AG04450 (cell line): ENCODE measurements around the gene RPAP2. TPM values are rescaled to one million over a fixed set of nuclear protein-coding genes. Genes with fewer than 3 reads are reported as not detected.
"Not testable (repeated sequence)": the region's sequence is repeated elsewhere in the genome, so short reads cannot be mapped to it uniquely, and the experiment has no call there.

ENCODE experiments used
- CTCF ChIA-PET: fragments of 300-600, 350-600 bp; formaldehyde crosslinking; extraction: SDS; loops from one replicate; lab custom pipeline; 2022; ENCODE audit warnings: antibody characterized with exemption, inconsistent platforms; lab: Charles Lee
- POLR2A ChIA-PET: fragments of 350-600 bp; formaldehyde crosslinking; extraction: SDS; loops from one replicate; lab custom pipeline; 2021; ENCODE audit warnings: antibody characterized with exemption, inconsistent platforms; lab: Yijun Ruan, JAX
- DNase-seq: peaks from one replicate; pipeline ENCODE4 v3.0.0-alpha.2; 2011; ENCODE audit warnings: low read depth, low spot score
- H3K27ac ChIP-seq: one replicate; pipeline ENCODE4 v1.5.1; 2012; ENCODE audit warnings: low read depth, low read length, control low read depth
- H3K27me3 ChIP-seq: one replicate; pipeline ENCODE4 v1.6.0; 2012; ENCODE audit warnings: low read length; ENCODE audit not compliant: control insufficient read depth, insufficient read depth
- H3K4me3 ChIP-seq: 2 replicates; pipeline ENCODE4 v1.5.1; 2011; ENCODE audit warnings: mild to moderate bottlenecking, low read depth, low read length, control low read depth
- H3K9me3 ChIP-seq: 2 replicates; pipeline ENCODE4 v1.5.1; 2012; ENCODE audit warnings: low read length; ENCODE audit not compliant: control insufficient read depth, insufficient read depth
- polyA plus RNA-seq: library from polyadenylated mRNA; depleted of rRNA; stranded (reverse); fragments of >200 nt; gene quantifications from 2 replicates; pipeline ENCODE4 v1.2.3, GENCODE V29; 2011
- TF ChIP-seq, protein P1 (sequence below): IDR thresholded peaks from 2 replicates; pipeline ENCODE4 v1.5.1; 2011; ENCODE audit warnings: low read depth, low read length, control low read depth, inconsistent platforms

Gene RPAP2
- polyA plus RNA-seq, 1 experiment: 21.5 TPM

DNA sequence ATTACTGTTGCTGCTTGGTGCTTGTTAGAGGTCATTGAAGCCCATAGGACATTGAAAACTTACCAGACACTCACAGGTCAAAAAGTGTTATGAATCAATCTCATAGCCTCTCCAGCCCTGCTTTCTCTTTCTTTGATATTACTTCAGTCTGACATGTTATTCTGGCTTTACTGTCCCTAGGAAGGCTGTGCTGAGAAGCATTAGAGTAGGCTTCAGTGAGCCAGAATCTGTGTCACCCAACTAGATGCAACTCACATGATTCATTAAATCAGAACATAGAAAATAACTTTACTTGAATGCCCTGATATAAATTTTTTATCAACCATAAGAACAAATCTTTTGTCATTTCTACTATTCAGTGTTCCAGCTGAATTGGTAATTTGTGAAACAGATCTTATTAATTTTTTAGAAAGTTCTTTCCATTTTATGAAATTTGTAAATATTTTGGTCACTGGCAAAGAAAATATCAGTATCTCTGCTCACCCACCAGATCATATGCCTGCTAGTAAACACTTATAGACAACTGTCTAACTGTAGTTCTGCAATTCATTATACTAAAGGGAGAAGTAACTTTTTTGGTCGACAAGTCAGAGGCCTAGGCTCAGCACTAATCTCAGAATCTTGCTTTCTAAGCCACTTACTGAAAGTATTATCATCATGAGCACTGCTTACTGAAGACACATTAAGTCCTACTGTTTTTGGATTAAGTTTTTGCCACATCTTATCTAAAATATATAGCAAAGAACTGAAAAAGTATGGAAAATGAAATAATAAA, 48.2 kb downstream of the RPAP2 start:
- TF ChIP-seq, protein P1, sequence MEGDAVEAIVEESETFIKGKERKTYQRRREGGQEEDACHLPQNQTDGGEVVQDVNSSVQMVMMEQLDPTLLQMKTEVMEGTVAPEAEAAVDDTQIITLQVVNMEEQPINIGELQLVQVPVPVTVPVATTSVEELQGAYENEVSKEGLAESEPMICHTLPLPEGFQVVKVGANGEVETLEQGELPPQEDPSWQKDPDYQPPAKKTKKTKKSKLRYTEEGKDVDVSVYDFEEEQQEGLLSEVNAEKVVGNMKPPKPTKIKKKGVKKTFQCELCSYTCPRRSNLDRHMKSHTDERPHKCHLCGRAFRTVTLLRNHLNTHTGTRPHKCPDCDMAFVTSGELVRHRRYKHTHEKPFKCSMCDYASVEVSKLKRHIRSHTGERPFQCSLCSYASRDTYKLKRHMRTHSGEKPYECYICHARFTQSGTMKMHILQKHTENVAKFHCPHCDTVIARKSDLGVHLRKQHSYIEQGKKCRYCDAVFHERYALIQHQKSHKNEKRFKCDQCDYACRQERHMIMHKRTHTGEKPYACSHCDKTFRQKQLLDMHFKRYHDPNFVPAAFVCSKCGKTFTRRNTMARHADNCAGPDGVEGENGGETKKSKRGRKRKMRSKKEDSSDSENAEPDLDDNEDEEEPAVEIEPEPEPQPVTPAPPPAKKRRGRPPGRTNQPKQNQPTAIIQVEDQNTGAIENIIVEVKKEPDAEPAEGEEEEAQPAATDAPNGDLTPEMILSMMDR: no peak
- POLR2A ChIA-PET: no interaction called here
- CTCF ChIA-PET: interaction anchor here (0.6 kb wide), 1 partner anchor 37 kb away, joined by 3 read pairs; no protein-coding TSS in a partner anchor
- H3K9me3 ChIP-seq: no peaks in the 10 kb centered on the region
- H3K4me3 ChIP-seq: no peak overlapping the region
- no peak for DNase-seq
- H3K27ac ChIP-seq: no peak overlapping the region
- H3K27me3 ChIP-seq: no peaks in the 10 kb centered on the region

DNA sequence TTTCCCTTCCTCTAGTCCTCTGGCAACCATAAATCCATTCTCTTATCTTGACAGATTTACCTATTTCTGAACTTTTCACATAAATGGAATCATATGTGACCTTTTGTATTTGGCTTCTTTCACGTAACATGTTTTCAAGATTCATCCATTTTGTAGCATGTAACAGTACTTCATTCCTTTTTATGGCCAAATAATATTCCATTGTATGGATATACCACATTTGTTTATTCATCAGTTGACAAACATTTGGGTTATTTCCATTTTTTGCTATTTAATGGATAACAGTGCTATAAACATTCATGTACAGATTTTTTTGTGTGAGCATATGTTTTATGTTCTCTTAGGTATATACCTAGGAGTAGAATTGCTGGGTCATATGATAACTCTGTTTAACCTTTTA, 54.0 kb downstream of the RPAP2 start:
- Histone ChIP-seq H3K27ac (no peak overlapping the region), H3K27me3 (no peaks in the 10 kb centered on the region), H3K4me3 (no peak overlapping the region), H3K9me3 (no peaks in the 10 kb centered on the region)
- POLR2A ChIA-PET: no interaction called here
- no peak for DNase-seq
- TF ChIP-seq, protein P1: no peak
- CTCF ChIA-PET: interaction anchor here (1.4 kb wide), 1 partner anchor 43 kb away, joined by 4 read pairs; no protein-coding TSS in a partner anchor

DNA sequence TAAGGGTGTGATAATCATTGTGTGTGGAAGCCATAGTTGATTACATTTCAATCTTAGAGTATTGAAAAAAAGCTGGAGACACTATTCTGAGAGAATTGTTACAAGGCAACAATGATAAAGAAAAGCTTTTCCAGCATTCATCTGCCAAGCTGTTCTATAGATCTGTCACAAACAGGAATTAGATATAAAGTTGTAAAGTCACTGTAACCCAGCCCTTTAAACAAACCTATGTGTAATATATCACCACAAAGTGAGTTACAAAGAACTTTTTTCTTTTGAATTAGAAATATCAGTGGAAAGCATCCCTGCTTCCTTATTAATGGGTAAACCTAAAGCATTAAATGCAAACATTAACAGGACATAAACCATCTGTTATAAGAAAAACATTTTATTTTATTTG, 55.4 kb downstream of the RPAP2 start:
- H3K9me3 ChIP-seq: no peaks in the 10 kb centered on the region
- CTCF ChIA-PET: no interaction called here
- POLR2A ChIA-PET: no interaction called here

DNA sequence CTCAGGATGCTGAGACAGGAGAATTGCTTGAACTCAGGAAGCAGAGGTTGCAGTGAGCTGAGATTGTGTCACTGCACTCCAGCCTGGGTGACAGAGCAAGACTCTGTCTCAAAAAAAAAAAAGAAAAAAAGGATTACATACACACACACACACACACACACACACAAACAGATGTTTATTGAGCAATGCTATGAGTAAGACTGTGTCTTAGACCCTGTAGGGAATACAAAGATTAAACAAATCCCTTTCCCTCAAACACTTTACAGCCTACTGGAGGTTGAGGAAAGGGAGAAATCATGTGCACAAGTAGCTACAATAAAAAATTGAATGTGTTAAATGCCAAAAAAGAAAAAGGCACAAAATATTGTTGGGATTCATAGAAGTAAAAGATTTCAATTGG, 58.1 kb downstream of the RPAP2 start:
- TF ChIP-seq, protein P1: no peak
- Histone ChIP-seq H3K4me3 (no peak overlapping the region), H3K27ac (no peak overlapping the region), H3K9me3 (no peaks in the 10 kb centered on the region), H3K27me3 (no peaks in the 10 kb centered on the region)
- DNase-seq: peak; percentile 65
- POLR2A ChIA-PET: no interaction called here
- CTCF ChIA-PET: interaction anchor here (0.6 kb wide), 1 partner anchor 100 kb away, joined by 3 read pairs; no protein-coding TSS in a partner anchor

More for the DNA sequence above, 55.4 kb downstream of the RPAP2 start:
- H3K4me3 ChIP-seq: no peak overlapping the region
- no peak for DNase-seq
- no peak overlapping the region for H3K27ac ChIP-seq
- H3K27me3 ChIP-seq: no peaks in the 10 kb centered on the region
- TF ChIP-seq, protein P1: no peak

DNA sequence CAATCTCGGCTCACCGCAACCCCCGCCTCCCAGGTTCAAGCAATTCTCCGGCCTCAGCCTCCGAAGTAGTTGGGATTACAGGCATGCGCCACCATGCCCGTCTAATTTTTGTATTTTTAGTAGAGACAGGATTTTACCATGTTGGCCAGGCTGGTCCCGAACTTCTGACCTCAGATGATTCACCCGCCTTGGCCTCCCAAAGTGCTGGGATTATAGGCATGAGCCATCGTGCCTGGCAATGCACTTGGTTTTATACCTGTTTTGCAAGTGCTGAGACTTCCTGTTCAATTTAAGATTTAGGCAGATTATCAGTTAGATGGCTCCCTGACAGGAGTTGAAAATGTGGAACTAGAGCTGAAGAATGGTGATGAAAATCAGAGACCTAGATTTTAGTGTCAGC, 60.5 kb downstream of the RPAP2 start:
- POLR2A ChIA-PET, CTCF ChIA-PET, H3K27ac ChIP-seq, H3K27me3 ChIP-seq, DNase-seq, H3K4me3 ChIP-seq, H3K9me3 ChIP-seq: not testable (repeated sequence)
